H54 (cell line): ENCODE data around the gene FAHD2B.
"Not testable (repeated sequence)": the region's sequence is repeated elsewhere in the genome, so short reads cannot be mapped to it uniquely, and the experiment has no call there.

ENCODE experiments used
- DNase-seq: peaks from one replicate; pipeline ENCODE4 v3.0.0; 2011; ENCODE audit warnings: low spot score, mixed read lengths; ENCODE audit not compliant: insufficient read length
- FAIRE-seq: peaks from 3 replicates; lab custom pipeline; 2011; peaks lifted over from hg19 to GRCh38; lab: Jason Lieb, UNC
- POLR2A ChIP-seq: IDR thresholded peaks from 2 replicates; pipeline ENCODE4 v1.6.1; 2011; ENCODE audit warnings: low read depth, mild to moderate bottlenecking, low read length

The FAHD2B gene, protein sequence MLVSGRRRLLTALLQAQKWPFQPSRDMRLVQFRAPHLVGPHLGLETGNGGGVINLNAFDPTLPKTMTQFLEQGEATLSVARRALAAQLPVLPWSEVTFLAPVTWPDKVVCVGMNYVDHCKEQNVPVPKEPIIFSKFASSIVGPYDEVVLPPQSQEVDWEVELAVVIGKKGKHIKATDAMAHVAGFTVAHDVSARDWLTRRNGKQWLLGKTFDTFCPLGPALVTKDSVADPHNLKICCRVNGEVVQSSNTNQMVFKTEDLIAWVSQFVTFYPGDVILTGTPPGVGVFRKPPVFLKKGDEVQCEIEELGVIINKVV

DNA sequence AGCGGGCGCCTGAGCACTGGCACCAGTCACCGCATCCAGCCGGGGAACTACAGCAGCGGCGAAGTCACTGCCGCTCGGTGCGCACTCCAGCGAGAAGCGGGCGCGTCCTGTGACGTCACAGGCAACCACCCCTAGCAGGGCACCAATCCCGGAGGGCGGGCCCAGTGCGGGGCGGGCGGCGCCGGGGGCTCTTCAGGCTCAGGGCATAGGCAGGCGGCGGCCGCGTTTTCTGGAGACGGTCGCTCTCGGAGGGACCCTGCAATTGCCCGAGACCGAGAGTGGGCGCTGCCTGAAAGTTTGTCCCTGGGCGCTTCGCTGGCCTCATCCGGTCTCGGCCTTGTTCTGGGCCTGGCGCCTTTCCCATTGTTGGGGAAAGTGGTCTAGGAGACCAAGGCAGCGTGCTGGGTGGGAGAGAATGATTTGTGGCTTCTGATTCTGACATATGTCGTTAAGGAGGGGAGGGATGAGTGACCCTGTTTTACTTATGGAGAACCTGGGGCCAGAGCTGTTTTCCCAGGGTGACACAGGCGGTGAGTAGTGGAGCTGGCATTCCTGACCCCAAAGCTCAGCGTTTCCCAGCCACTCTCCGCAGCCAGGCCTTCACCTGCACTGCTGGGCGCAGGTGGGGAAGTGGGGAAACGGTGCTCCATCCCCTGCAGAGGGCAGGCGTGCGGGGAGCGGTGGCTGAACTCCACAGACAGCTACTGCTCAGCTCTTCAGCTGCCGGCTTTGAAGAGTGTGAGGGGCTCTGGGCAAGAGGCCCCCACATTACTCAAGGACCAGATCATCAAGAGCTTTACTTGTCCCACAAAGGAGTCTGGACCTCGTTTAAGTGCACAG, at the start of gene FAHD2B:
TSS of gene FAHD2B (minus strand) at position 111 of the 840 bp plus-strand sequence. CDS start 3,176 bp downstream, outside the sequence.
- FAIRE-seq, result not testable (repeated sequence)

DNA sequence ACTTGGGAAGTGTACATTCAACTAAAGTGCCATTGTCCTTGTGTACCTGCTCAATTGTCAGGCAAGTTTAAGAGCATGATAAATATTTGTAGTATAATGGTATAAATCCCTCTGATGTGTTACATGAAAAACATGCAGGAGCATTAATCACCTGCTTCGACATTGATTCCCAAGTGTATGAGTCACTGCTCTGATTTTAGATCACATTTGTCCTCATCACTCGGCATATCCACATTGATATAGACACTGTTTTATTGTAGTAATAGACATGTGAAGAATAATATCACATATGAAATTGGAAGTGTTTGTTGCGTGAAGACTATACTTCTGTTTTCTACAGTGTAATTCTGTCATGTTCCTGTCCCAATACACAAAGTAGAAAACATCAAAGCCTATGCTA, 49.3 kb upstream of the FAHD2B start:
- not testable (repeated sequence) for FAIRE-seq, DNase-seq

More for the DNA sequence above, at the start of gene FAHD2B:
- DNase-seq, result not testable (repeated sequence)

DNA sequence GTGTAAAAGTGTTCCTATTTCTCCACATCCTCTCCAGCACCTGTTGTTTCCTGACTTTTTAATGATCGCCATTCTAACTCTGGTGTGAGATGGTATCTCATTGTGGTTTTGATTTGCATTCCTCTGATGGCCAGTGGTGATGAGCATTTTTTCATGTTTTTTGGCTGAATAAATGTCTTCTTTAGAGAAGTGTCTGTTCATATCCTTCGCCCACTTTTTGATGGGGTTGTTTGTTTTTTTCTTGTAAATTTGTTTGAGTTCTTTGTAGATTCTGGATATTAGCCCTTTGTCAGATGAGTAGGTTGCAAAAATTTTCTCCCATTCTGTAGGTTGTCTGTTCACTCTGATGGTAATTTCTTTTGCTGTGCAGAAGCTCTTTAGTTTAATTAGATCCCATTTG, 34.4 kb upstream of the FAHD2B start:
- not testable (repeated sequence) for FAIRE-seq, DNase-seq

- FAIRE-seq, DNase-seq: not testable (repeated sequence)
Measured at GRCh38 chr2:97113882-97114255, 19.2 kb upstream of the FAHD2B start.

DNA sequence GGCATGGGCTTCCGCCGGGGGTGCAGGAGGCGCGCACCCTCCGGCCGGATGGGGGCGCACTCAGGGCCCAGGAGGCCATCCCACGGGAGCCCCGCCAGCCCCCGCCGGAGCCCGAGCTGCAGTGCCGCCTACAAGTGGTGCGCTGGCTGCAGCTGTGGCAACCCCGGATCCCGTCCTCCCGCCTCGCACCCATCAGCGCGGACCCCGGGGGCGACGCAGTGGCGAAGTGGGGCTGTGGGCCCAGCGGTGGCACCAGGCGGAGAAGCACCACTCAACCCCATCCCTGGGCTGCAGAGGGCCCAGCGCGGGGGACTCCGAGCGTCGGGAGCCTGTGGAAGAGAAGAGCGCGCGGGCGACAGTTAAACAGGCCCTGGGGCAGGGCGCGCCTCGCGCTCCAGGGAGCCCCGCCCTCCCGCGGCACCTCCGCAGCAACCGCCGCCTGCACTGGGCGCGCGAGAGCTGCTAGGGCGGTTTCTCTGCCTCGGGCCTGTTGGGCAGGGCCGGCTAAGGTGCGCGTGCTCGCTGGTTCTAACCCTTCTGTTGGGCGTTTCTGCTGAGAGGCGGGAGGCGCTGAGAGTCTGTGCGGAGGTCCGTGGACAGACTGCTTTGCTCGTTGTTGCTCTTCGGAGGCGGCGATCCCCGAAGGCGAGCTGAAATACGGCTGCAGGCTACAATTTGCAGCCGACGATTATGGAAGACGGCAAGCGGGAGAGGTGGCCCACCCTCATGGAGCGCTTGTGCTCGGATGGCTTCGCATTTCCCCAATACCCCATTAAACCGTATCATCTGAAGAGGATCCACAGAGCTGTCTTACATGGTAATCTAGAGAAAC, 18.6 kb upstream of the FAHD2B start, which contains the start of gene ANKRD36:
TSS of gene ANKRD36 (plus strand) at position 104 of the 832 bp plus-strand sequence. CDS start at position 691, 587 bp downstream.
- peak; percentile 29; the same call in 1 of the 2 replicates for TF ChIP-seq POLR2A
- DNase-seq (peak; percentile 53), FAIRE-seq (peak; percentile 78)

- FAIRE-seq, result peak; percentile 100
- DNase-seq, result not testable (repeated sequence)
Measured at GRCh38 chr2:97112320-97113049, 17.8 kb upstream of the FAHD2B start.

- FAIRE-seq, DNase-seq: not testable (repeated sequence)
Measured at GRCh38 chr2:97111246-97111645, 16.6 kb upstream of the FAHD2B start.

DNA sequence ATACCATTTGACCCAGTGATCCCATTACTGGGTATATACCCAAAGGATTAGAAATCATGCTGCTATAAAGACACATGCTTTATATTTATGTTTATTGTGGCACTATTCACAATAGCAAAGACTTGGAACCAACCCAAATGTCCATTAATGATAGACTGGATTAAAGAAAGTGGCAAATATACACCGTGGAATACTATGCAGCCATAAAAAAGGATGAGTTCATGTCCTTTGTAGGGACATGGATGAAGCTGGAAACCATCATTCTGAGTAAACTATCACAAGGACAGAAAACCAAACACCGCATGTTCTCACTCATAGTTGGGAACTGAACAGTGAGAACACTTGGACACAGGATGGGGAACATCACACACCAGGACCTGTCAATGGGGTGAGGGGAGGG, 12.2 kb upstream of the FAHD2B start:
- FAIRE-seq, result not testable (repeated sequence)

GRCh38 chr2:97098786-97099372, 4.2 kb upstream of the FAHD2B start:
- FAIRE-seq, result not testable (repeated sequence)

More for the DNA sequence above, 12.2 kb upstream of the FAHD2B start:
- not testable (repeated sequence) for DNase-seq

DNA sequence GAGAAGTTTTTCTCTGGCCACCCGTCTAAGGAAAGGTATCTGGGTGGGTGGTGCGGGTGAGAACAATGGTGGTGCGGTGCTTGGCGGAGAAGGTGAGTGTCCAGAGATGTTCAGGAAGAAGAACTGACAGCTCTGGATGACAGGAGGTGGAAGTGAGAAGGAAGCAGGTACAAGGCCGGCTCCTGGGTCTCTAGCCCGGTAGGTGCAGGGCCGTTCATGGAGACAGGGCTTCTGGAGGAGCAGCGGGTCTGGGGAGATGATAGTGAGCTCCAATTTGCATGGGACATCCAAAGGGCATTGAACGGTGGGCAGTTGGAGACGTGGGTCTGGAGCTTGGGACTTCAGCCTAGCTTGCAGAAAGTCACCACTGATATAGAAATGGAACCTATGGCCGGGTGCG, 979 bp upstream of the FAHD2B start:
- no peak for TF ChIP-seq POLR2A
- FAIRE-seq, result no peak

More at GRCh38 chr2:97098786-97099372, 4.2 kb upstream of the FAHD2B start:
- DNase-seq, result not testable (repeated sequence)

GRCh38 chr2:97093983-97094771, 505 bp downstream of the FAHD2B start:
- FAIRE-seq, DNase-seq: not testable (repeated sequence)

More for the DNA sequence above, 979 bp upstream of the FAHD2B start:
- no peak for DNase-seq

DNA sequence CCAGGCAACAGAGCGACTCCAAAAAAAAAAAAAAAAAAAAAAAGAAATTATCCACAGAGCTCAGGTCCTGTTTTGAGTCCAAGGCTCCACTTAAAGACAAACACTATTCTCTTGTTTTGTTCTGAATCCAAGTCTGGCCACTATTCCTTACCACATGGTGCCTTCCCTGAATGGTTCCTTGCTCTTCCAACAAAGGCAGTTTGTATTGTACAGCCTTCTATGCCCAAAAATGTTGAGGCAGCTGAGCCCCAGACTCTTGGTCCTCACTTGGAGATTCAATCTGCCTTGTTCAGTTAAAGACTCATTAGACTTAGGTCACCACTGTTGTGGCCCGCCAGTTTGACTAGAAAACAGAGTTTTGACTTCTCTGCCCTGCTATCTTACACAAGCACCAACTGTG, 1.7 kb downstream of the FAHD2B start:
- not testable (repeated sequence) for DNase-seq, FAIRE-seq

DNA sequence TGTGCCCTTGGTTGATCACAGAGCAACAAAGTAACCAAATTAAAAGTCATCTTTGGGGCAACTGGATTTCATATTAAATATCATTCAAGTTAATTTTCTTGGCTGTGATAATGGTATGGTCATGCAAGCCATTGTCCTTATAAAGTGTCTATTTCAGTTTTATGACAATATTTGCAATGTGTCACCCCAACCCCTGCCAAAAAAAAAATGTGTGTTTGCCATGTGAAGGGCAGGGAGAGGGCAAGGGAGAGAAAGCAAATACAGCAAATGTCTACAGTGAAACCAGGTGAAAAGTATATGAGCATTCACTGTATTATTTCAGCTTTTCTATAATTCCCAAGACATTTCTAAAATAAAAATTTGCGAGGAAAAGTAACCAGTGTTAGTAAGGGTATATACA, 6.0 kb downstream of the FAHD2B start:
- not testable (repeated sequence) for DNase-seq, FAIRE-seq

- not testable (repeated sequence) for DNase-seq
- peak; percentile 70 for FAIRE-seq
Measured at GRCh38 chr2:97085093-97085492, 9.6 kb downstream of the FAHD2B start.

- not testable (repeated sequence) for DNase-seq, FAIRE-seq
Measured at GRCh38 chr2:97083516-97083915, 11.2 kb downstream of the FAHD2B start.

DNA sequence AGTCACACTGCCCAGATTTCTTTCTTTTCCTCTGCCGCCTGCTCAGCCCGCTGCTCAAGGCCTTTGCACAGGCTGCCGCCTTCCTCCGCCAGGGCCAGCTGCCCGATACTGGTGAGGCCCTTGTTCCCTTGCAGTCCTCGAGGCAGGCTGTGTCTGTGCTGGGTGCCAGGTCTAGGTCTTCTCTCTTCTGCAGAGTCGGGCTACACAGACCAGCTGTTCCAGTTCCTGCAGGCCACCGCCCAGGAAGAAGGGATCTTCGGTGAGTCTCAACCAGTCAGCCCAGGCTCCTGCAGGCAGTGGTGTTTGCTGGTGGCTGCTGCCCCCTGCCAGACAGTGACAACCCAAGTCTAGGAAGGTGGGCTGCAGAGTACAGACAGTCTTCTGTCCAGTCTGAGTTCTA, 12.5 kb downstream of the FAHD2B start:
- not testable (repeated sequence) for DNase-seq, FAIRE-seq

- DNase-seq, FAIRE-seq: not testable (repeated sequence)
Measured at GRCh38 chr2:97080855-97081254, 13.8 kb downstream of the FAHD2B start.
